Activated CD8-positive, alpha-beta T cell treated with anti-CD3 and anti-CD28 coated beads for 36 hours (primary cell): ENCODE results near the gene SYCN. TPM values are rescaled to one million over a fixed set of nuclear protein-coding genes. Genes with fewer than 3 reads are reported as not detected.

Experiments used
- ATAC-seq: fragments of 200-7000 bp; cut with Tn5 transposase; one replicate; pipeline ENCODE4 v1.10.0; 2021; ENCODE audit warnings: mild to moderate bottlenecking, moderate library complexity
- CTCF ChIA-PET: fragments of 350-600 bp; sonication (Branson Sonifier 250); formaldehyde crosslinking; loops from one replicate; lab custom pipeline; 2021; ENCODE audit warnings: antibody characterized with exemption; lab: Charles Lee
- POLR2A ChIA-PET: fragments of 350-600 bp; sonication (Branson Sonifier 250); formaldehyde crosslinking; loops from one replicate; lab custom pipeline; 2021; ENCODE audit warnings: antibody characterized with exemption; lab: Charles Lee
- DNase-seq: peaks from one replicate; pipeline ENCODE4 v3.0.0-alpha.2; 2020
- H3K27ac Mint-ChIP-seq: one replicate; pipeline ENCODE4 v1.8.0; 2021; ENCODE audit warnings: mild to moderate bottlenecking, mixed read lengths
- H3K27me3 Mint-ChIP-seq: one replicate; pipeline ENCODE4 v1.8.0; 2021; ENCODE audit warnings: mixed read lengths
- H3K36me3 Mint-ChIP-seq: one replicate; pipeline ENCODE4 v1.8.0; 2021; ENCODE audit warnings: low read depth, mixed read lengths
- H3K4me1 Mint-ChIP-seq: one replicate; pipeline ENCODE4 v1.8.0; 2021; ENCODE audit warnings: low read depth, mixed read lengths
- H3K4me3 Mint-ChIP-seq: one replicate; pipeline ENCODE4 v1.8.0; 2021; ENCODE audit warnings: mild to moderate bottlenecking, moderate library complexity, mixed read lengths
- H3K9me3 Mint-ChIP-seq: one replicate; pipeline ENCODE4 v1.8.0; 2021; ENCODE audit warnings: mixed read lengths
- CTCF ChIP-seq: fragments of 200-600 bp; IDR thresholded peaks from one replicate; pipeline ENCODE4 v1.8.0; 2022; ENCODE audit warnings: antibody characterized with exemption, mild to moderate bottlenecking
- intact Hi-C: fragments of 100-400 bp; cut with micrococcal nuclease; formaldehyde crosslinking; loops from one replicate; pipeline ENCODE4 v1.10.0; 2022
- total RNA-seq, 2 experiments: library from RNA; stranded (reverse); gene quantifications; one replicate each; pipeline ENCODE4 v1.2.3, GENCODE V29; 2021

SYCN gene
- total RNA-seq, 2 experiments from 2014 or later, result not detected

- peaks cover 9% of the 10 kb centered on the region for H3K27me3 Mint-ChIP-seq
- H3K4me3 Mint-ChIP-seq, result no peak overlapping the region
- intact Hi-C loops, result loop anchor here (5.0 kb wide), 1 partner anchor 64 kb away; no protein-coding TSS in a partner anchor
- no peaks in the 10 kb centered on the region for H3K36me3 Mint-ChIP-seq
- ATAC-seq (no peak), DNase-seq (no peak)
- no peak for TF ChIP-seq CTCF
- H3K27ac Mint-ChIP-seq, result no peak overlapping the region
- CTCF ChIA-PET, result interaction anchor here (0.6 to 1.9 kb wide), 10 partner anchors 9 to 142 kb away, joined by 3 to 10 read pairs (median 4); partner anchors contain the start of gene NCCRP1
- POLR2A ChIA-PET, result no interaction called here
- H3K4me1 Mint-ChIP-seq, result no peaks in the 10 kb centered on the region
- H3K9me3 Mint-ChIP-seq, result no peaks in the 10 kb centered on the region
Measured at GRCh38 chr19:39186391-39186790, 17.7 kb downstream of the SYCN start.

GRCh38 chr19:39183104-39183503 lies 21.0 kb downstream of the SYCN start:
- no peaks in the 10 kb centered on the region for H3K36me3 Mint-ChIP-seq
- CTCF ChIA-PET, result no interaction called here
- ATAC-seq (no peak), DNase-seq (no peak)
- H3K27me3 Mint-ChIP-seq, result no peaks in the 10 kb centered on the region
- POLR2A ChIA-PET, result no interaction called here
- intact Hi-C loops, result no loop called here
- H3K27ac Mint-ChIP-seq, result no peak overlapping the region
- TF ChIP-seq CTCF, result no peak
- no peak overlapping the region for H3K4me3 Mint-ChIP-seq
- no peaks in the 10 kb centered on the region for H3K9me3 Mint-ChIP-seq
- H3K4me1 Mint-ChIP-seq, result no peaks in the 10 kb centered on the region

GRCh38 chr19:39182174-39182505 lies 21.9 kb downstream of the SYCN start:
- no peak for ATAC-seq
- CTCF ChIA-PET, result no interaction called here
- H3K27ac Mint-ChIP-seq, result no peak overlapping the region
- intact Hi-C loops, result no loop called here
- H3K9me3 Mint-ChIP-seq, result no peaks in the 10 kb centered on the region
- no peak for TF ChIP-seq CTCF
- no peak for DNase-seq
- H3K4me3 Mint-ChIP-seq, result no peak overlapping the region
- no peaks in the 10 kb centered on the region for H3K36me3 Mint-ChIP-seq
- H3K4me1 Mint-ChIP-seq, result no peaks in the 10 kb centered on the region
- POLR2A ChIA-PET, result no interaction called here
- no peaks in the 10 kb centered on the region for H3K27me3 Mint-ChIP-seq

- POLR2A ChIA-PET, result no interaction called here
- Mint-ChIP-seq H3K27ac (no peak overlapping the region), H3K36me3 (no peaks in the 10 kb centered on the region), H3K4me3 (no peak overlapping the region), H3K9me3 (no peaks in the 10 kb centered on the region), H3K4me1 (no peaks in the 10 kb centered on the region), H3K27me3 (no peaks in the 10 kb centered on the region)
- CTCF ChIA-PET, result no interaction called here
- intact Hi-C loops, result no loop called here
- ATAC-seq (no peak), DNase-seq (no peak)
- TF ChIP-seq CTCF, result no peak
Measured at GRCh38 chr19:39181500-39182173, 22.4 kb downstream of the SYCN start.

GRCh38 chr19:39180749-39181148 lies 23.3 kb downstream of the SYCN start:
- H3K27ac Mint-ChIP-seq, result no peak overlapping the region
- H3K4me3 Mint-ChIP-seq, result no peak overlapping the region
- H3K9me3 Mint-ChIP-seq, result no peaks in the 10 kb centered on the region
- TF ChIP-seq CTCF, result no peak
- CTCF ChIA-PET, result no interaction called here
- no peaks in the 10 kb centered on the region for H3K36me3 Mint-ChIP-seq
- intact Hi-C loops, result no loop called here
- POLR2A ChIA-PET, result no interaction called here
- no peaks in the 10 kb centered on the region for H3K27me3 Mint-ChIP-seq
- no peak for ATAC-seq
- no peak for DNase-seq
- H3K4me1 Mint-ChIP-seq, result no peaks in the 10 kb centered on the region
